HG02943 (cell line): Measurements from ENCODE around the gene CEACAM3.
"Not testable (repeated sequence)": the region's sequence is repeated elsewhere in the genome, so short reads cannot be mapped to it uniquely, and the experiment has no call there.

ENCODE experiments used
- ATAC-seq: cut with Tn5 transposase; IDR thresholded peaks from one replicate; pipeline ENCODE4 v1.9.1; 2021; ENCODE audit warnings: mild to moderate bottlenecking, low read depth, moderate library complexity; ENCODE audit not compliant: unreplicated experiment

Gene CEACAM3

GRCh38 chr19:41796362-41796761, at the start of gene CEACAM3:
Gene CEACAM3, plus strand, starts transcription at chr19:41796587. Its CDS starts 91 bp downstream, at chr19:41796678.
- ATAC-seq, result no peak

- no peak for ATAC-seq
Measured at GRCh38 chr19:41746593-41747227, 49.7 kb upstream of the CEACAM3 start.

GRCh38 chr19:41748012-41748411, 48.4 kb upstream of the CEACAM3 start:
- no peak for ATAC-seq

- not testable (repeated sequence) for ATAC-seq
Measured at GRCh38 chr19:41750248-41751134, 45.9 kb upstream of the CEACAM3 start.

GRCh38 chr19:41753159-41753558, 43.2 kb upstream of the CEACAM3 start:
- no peak for ATAC-seq

- ATAC-seq, result no peak
Measured at GRCh38 chr19:41753936-41754529, 42.4 kb upstream of the CEACAM3 start.

- ATAC-seq, result no peak
Measured at GRCh38 chr19:41755328-41755913, 41.0 kb upstream of the CEACAM3 start, which contains the start of gene CEACAM6. Gene CEACAM6, plus strand, starts transcription at chr19:41755530. Its CDS starts 109 bp downstream, at chr19:41755639.

GRCh38 chr19:41758846-41759245, 37.5 kb upstream of the CEACAM3 start:
- no peak for ATAC-seq

GRCh38 chr19:41767115-41767514, 29.3 kb upstream of the CEACAM3 start:
- no peak for ATAC-seq

GRCh38 chr19:41768105-41768504, 28.3 kb upstream of the CEACAM3 start:
- ATAC-seq, result not testable (repeated sequence)

- ATAC-seq, result no peak
Measured at GRCh38 chr19:41769608-41770007, 26.8 kb upstream of the CEACAM3 start.

- no peak for ATAC-seq
Measured at GRCh38 chr19:41771410-41771809, 25.0 kb upstream of the CEACAM3 start.

GRCh38 chr19:41774515-41774980, 21.8 kb upstream of the CEACAM3 start:
- no peak for ATAC-seq

- ATAC-seq, result no peak
Measured at GRCh38 chr19:41776700-41777099, 19.7 kb upstream of the CEACAM3 start.

- ATAC-seq, result no peak
Measured at GRCh38 chr19:41783612-41784011, 12.8 kb upstream of the CEACAM3 start.

GRCh38 chr19:41784312-41784711, 12.1 kb upstream of the CEACAM3 start:
- ATAC-seq, result no peak

GRCh38 chr19:41784743-41785142, 11.6 kb upstream of the CEACAM3 start:
- ATAC-seq, result no peak

- ATAC-seq, result no peak
Measured at GRCh38 chr19:41785653-41786052, 10.7 kb upstream of the CEACAM3 start.

GRCh38 chr19:41787055-41787454, 9.3 kb upstream of the CEACAM3 start:
- ATAC-seq, result no peak

GRCh38 chr19:41788518-41788917, 7.9 kb upstream of the CEACAM3 start:
- not testable (repeated sequence) for ATAC-seq

GRCh38 chr19:41789053-41789452, 7.3 kb upstream of the CEACAM3 start:
- ATAC-seq, result not testable (repeated sequence)
